ENCODE measurements around the gene LSAMP. TPM values are rescaled to one million over a fixed set of nuclear protein-coding genes. Genes with fewer than 3 reads are reported as not detected.

LSAMP gene
- polyA plus RNA-seq, 1 of the 3 experiments (the other 2 are of a cell fraction), result 6.6 TPM

DNA sequence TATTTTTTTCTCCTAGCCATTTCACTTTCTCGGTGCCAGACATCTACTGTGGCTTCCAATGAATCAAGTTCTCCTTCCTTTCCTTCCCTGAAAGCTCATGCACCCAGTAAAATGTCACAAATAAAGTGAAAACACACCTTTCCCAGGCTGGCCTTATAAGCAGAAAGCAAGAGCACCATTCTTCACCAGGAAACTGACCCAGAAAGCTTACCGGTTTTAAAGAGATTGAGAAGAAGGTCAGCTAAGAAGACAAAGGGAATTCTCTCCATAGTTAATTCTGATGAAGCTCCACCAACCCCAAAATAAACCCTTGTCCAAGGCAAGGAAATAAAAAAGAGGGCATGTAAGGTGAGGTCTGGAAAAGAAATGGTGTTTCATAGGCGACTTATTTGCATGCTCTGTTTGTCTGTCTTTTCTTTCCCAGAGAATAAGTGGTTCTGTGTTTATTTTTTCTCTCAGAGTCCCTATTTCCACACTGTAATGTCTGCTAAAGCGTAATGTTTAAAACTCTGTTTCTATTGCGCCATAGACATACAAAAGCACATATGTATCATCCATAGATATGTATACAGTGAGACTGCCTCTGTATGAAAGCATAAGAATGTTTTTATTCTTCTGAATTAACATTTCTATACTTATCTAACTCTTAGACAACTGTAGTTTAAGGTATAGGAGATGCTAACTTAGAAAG, 2.8 kb downstream of the LSAMP start:
- TF ChIP-seq RAD21 (IDR thresholded peaks at IDR 0.05; ENCODE audit: low read length), result no peak
- no peak for TF ChIP-seq EP300 (IDR thresholded peaks at IDR 0.05; ENCODE audit: borderline replicate concordance in 1 of 2, low read depth in 1 of 2, low read length in 1 of 2)
- TF ChIP-seq SIN3A (IDR thresholded peaks at IDR 0.05; ENCODE audit: borderline replicate concordance, low read depth, low read length), result no peak
- TF ChIP-seq POLR2AphosphoS5 (IDR thresholded peaks at IDR 0.05; ENCODE audit: low read depth, low read length), result no peak
- no peak for TF ChIP-seq YY1 (IDR thresholded peaks at IDR 0.05; ENCODE audit: low read depth)
- no peak for TF ChIP-seq FOSL2 (IDR thresholded peaks at IDR 0.05; ENCODE audit: borderline replicate concordance, low read depth)
- TF ChIP-seq RXRA (IDR thresholded peaks at IDR 0.05; ENCODE audit: borderline replicate concordance, low read depth), result no peak
- TF ChIP-seq SMC3 (IDR thresholded peaks at IDR 0.05; ENCODE audit: low read depth, low read length), result no peak
- TF ChIP-seq MEF2A (IDR thresholded peaks at IDR 0.05; ENCODE audit: borderline replicate concordance, low read depth), result no peak
- no peak for TF ChIP-seq REST (IDR thresholded peaks at IDR 0.05; ENCODE audit: low read depth, low read length)
- TF ChIP-seq, protein P1, sequence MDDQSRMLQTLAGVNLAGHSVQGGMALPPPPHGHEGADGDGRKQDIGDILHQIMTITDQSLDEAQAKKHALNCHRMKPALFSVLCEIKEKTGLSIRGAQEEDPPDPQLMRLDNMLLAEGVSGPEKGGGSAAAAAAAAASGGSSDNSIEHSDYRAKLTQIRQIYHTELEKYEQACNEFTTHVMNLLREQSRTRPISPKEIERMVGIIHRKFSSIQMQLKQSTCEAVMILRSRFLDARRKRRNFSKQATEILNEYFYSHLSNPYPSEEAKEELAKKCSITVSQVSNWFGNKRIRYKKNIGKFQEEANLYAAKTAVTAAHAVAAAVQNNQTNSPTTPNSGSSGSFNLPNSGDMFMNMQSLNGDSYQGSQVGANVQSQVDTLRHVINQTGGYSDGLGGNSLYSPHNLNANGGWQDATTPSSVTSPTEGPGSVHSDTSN (IDR thresholded peaks at IDR 0.05), result no peak
- TF ChIP-seq JUND (IDR thresholded peaks at IDR 0.05), result no peak
- no peak for TF ChIP-seq RFX5 (IDR thresholded peaks at IDR 0.05; ENCODE audit: low read length)
- no peak for TF ChIP-seq NFIC (IDR thresholded peaks at IDR 0.05; ENCODE audit: borderline replicate concordance)
- TF ChIP-seq TAF1 (IDR thresholded peaks at IDR 0.05; ENCODE audit: borderline replicate concordance, low read depth, low read length), result no peak
- TF ChIP-seq TEAD4 (IDR thresholded peaks at IDR 0.05; ENCODE audit: borderline replicate concordance, insufficient read depth), result no peak
- TF ChIP-seq, protein P2, sequence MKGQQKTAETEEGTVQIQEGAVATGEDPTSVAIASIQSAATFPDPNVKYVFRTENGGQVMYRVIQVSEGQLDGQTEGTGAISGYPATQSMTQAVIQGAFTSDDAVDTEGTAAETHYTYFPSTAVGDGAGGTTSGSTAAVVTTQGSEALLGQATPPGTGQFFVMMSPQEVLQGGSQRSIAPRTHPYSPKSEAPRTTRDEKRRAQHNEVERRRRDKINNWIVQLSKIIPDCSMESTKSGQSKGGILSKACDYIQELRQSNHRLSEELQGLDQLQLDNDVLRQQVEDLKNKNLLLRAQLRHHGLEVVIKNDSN (IDR thresholded peaks at IDR 0.05; ENCODE audit: borderline replicate concordance, low read depth), result no peak
- TF ChIP-seq, protein P3, sequence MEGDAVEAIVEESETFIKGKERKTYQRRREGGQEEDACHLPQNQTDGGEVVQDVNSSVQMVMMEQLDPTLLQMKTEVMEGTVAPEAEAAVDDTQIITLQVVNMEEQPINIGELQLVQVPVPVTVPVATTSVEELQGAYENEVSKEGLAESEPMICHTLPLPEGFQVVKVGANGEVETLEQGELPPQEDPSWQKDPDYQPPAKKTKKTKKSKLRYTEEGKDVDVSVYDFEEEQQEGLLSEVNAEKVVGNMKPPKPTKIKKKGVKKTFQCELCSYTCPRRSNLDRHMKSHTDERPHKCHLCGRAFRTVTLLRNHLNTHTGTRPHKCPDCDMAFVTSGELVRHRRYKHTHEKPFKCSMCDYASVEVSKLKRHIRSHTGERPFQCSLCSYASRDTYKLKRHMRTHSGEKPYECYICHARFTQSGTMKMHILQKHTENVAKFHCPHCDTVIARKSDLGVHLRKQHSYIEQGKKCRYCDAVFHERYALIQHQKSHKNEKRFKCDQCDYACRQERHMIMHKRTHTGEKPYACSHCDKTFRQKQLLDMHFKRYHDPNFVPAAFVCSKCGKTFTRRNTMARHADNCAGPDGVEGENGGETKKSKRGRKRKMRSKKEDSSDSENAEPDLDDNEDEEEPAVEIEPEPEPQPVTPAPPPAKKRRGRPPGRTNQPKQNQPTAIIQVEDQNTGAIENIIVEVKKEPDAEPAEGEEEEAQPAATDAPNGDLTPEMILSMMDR (IDR thresholded peaks at IDR 0.05), result no peak
- TF ChIP-seq ELF1 (IDR thresholded peaks at IDR 0.05), result no peak
- ChIA-PET POLR2A (no interaction called here), CTCF (interaction anchor here (1.4 kb wide), 1 partner anchor 9 kb away, joined by 6 read pairs; no protein-coding TSS in a partner anchor)
- Histone ChIP-seq H3K36me3 (replicated peaks in 1 of 2; ENCODE audit: control insufficient read depth in 1 of 2, insufficient read depth in 2 of 2, low read length in 1 of 2) (no peaks in the 10 kb centered on the region), H3K4me3 (ENCODE audit: low read depth in 2 of 2, low read length in 1 of 2) (peak overlapping the region in 1 of 2 experiments; percentile 54; a peak in 1 of 4 replicates), H3K27ac (ENCODE audit: low read depth in 2 of 2, low read length in 1 of 2) (peak overlapping the region in 1 of 2 experiments; percentile 10; a peak in 2 of 4 replicates), H3K9me3 (no peaks in the 10 kb centered on the region), H3K79me2 (ENCODE audit: insufficient read depth) (no peaks in the 10 kb centered on the region), H3K4me1 (ENCODE audit: control insufficient read depth in 1 of 2, insufficient read depth in 2 of 2, low read depth in 1 of 2, low read length in 1 of 2) (peaks cover 5 to 13% of the 10 kb centered on the region in 2 experiments; a peak in 3 of 4 replicates), H4K20me1 (ENCODE audit: insufficient read depth) (no peaks in the 10 kb centered on the region), H3K27me3 (ENCODE audit: insufficient read depth) (no peaks in the 10 kb centered on the region), H2AFZ (ENCODE audit: low read depth) (peak overlapping the region; percentile 64; the same call in 1 of the 2 replicates), H3K9me2 (no peaks in the 10 kb centered on the region), H3K9ac (no peak overlapping the region), H3F3A (replicated peaks; ENCODE audit: insufficient read depth) (peaks cover 3% of the 10 kb centered on the region), H3K4me2 (peak overlapping the region; percentile 84; the same call in 1 of the 2 replicates)
- 58% methylated on average over 5 of the region's 5 CpGs for WGBS (ENCODE audit: low lambda C conversion rate)
- DNase-seq, result no peak

Measured in SK-N-SH (cell line).